ENCODE results near the gene ABL2. TPM values are rescaled to one million over a fixed set of nuclear protein-coding genes. Genes with fewer than 3 reads are reported as not detected.
"Not testable (repeated sequence)": the region's sequence is repeated elsewhere in the genome, so short reads cannot be mapped to it uniquely, and the experiment has no call there.

Gene ABL2
- total RNA-seq, 1 experiment from 2014 or later = 38.3 TPM

DNA sequence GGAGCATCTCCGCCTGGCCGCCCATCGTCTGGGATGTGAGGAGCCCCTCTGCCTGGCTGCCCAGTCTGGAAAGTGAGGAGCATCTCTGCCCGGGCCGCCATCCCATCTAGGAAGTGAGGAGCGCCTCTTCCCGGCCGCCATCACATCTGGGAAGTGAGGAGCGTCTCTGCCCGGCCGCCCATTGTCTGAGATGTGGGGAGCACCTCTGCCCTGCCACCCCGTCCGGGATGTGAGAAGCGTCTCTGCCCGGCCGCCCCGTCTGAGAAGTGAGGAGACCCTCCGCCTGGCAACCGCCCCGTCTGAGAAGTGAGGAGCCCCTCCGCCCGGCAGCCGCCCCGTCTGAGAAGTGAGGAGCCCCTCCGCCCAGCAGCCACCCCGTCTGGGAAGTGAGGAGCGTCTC, 94.3 kb downstream of the ABL2 start:
- not testable (repeated sequence) for DNase-seq (ENCODE audit: low read depth)

GRCh38 chr1:179129702-179130473, 99.6 kb downstream of the ABL2 start:
- DNase-seq (ENCODE audit: low read depth) = peak; percentile 66

GRCh38 chr1:179128520-179128919, 101.0 kb downstream of the ABL2 start:
- peak; percentile 69 for DNase-seq (ENCODE audit: low read depth)

- peak; percentile 85 for DNase-seq (ENCODE audit: low read depth)
Observed at GRCh38 chr1:179127163-179127895, 102.1 kb downstream of the ABL2 start.

DNA sequence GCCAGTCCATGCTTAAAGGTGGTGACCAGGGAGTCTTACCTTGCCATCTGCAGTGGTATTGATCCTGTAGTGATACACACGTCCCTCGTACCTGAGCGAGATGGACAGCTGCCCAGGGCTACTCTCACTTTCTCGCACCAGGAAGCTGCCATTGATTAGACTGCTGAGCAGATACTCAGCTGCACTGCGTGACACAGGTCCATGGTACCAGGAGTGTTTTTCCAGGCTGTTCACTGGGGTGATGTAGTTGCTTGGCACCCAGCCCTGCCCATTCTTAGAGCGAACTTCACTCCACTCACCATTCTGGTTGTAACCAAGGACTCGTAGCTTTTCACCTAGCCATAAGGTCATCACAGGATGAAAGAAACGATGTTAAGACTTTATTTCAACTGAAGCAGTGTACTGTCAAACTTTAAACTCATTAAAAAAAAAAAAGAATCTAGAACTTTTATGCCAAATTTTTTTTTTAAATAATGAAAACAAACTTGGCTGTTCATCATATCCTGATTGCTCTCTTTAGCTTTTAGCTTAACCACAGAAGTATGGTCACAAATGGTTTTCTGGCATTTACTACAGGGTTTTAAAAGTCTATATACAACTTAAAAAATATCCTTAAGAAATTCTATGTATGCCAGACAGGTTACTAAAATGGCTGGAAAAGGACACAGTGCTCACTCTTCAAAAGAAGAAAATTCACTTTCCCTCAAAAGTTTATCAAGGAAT, 103.0 kb downstream of the ABL2 start:
- peak; percentile 66 for DNase-seq (ENCODE audit: low read depth)

DNA sequence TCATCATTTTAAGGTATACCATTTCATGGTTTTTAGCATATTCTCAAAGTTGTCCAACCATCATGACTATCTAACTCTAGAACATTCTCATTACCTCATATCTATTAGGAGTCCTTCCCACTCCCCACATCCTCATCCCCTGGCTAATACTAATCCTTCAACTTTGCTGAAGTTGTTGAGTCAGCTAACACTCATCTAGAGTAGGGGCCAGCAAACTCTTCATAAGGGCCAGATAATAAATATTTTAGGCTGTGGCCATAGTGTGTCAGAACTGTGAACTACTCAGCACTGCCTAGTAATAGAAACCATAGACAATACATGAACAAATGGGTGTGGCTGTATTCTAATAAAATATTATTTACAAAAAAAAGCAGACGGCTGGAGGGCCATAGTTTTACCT, 104.6 kb downstream of the ABL2 start:
- DNase-seq (ENCODE audit: low read depth) = peak; percentile 71

GRCh38 chr1:179121159-179121938, 108.1 kb downstream of the ABL2 start:
- peak; percentile 72 for DNase-seq (ENCODE audit: low read depth)

DNA sequence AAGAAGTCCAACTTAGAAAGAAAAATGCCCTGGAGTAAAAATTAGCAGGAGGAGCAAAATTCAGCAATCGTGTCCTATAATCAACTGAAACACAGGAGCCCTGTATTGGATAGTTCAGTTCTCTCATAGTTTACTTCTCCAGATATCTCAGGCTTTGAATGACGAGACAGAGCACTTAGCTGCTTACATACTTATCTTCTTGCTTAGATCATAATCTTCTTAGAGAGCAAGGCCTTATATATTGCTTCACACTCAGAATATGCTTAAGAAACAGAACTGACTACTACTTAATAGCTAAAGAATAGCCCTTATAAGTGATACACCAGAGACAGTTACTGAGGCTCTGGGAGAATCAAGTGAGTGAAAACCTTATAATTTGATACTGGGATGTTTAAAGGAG, 108.7 kb downstream of the ABL2 start:
- DNase-seq (ENCODE audit: low read depth) = no peak

- no peak for DNase-seq (ENCODE audit: low read depth)
Observed at GRCh38 chr1:179119513-179119912, 110.0 kb downstream of the ABL2 start.

DNA sequence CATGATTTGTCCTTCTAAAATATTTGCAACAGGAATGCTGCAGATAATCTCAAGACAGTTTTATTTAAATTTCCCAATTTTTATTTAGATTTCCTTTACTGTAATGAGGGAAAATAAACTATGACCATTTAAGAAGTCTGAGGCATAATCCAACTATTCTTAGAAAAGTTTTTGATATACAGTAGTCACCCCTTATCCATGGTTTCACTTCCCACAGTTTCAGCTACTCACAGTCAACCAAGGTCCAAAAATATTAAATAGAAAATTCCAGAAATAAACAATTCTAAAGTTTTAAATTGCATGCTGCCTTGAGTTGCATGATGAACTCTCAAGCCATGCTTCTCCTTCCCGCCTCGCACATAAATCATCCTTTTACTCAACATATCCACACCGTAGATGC, 114.3 kb downstream of the ABL2 start:
- no peak for DNase-seq (ENCODE audit: low read depth)

DNA sequence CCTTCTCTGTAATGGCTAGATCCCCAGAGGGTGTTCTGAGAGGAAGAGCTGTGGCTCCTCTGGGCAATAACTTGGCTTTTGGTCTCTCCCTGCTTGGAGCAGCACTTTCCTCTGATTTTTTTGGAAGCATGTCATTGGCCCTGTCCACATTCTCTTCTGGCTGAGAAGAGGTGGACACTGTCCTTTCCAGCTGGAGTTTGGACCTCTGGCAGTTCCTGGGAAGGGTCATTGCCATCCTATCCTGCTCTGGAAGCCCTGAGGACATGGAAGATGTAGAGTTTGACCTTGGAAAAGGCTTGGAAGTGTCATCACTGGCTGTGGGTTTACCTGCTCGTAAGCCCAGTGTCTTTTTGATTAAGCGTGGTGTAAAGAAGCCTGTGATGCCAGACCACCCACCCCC, 120.8 kb downstream of the ABL2 start:
- no peak for DNase-seq (ENCODE audit: low read depth)

DNA sequence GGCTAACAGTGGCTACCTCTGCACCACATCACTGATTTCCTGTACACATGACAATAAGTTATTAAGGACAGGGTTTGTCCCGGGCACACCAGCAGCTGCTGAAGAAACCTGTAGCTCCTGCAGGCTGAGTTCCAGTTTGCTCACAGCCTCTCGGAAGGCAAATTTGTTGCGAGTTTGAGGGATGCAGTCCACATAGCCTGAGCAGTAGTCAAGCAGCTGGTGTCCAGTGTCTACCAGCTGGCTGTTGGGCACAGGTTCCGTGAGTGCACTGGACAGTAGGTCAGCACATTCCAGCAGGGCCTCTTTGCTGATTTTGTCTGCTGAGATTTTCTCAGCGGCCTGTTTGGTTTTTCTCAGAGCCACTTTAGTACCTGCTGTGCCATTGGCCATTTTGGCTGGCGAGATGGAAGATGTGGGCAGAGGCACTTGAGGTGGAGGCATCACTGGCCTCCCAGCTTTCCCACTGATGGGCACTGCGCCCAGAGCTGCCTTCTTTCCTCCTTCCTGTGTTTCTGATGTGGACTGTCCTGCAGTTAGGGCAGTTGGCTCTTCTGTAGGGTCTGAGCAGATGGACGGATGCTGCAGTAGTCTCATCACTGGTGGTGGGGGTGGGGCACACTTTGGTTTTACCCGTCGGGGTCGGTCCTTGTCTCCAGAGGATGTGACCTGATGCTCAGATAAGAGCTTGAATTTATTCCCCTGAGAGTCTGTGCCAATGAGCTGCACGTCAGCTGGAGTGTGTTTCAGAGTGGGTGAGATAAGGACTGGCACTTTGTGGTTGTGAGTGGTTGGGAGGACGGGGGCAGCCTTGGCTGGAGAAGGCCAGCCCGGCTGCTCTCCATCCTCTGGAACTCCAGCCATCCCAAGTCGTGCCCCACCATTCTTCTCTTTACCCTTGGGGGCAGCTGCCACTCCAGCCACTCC, 121.5 kb downstream of the ABL2 start:
- no peak for DNase-seq (ENCODE audit: low read depth)

GRCh38 chr1:179105393-179105792, 124.1 kb downstream of the ABL2 start:
- DNase-seq (ENCODE audit: low read depth) = no peak

DNA sequence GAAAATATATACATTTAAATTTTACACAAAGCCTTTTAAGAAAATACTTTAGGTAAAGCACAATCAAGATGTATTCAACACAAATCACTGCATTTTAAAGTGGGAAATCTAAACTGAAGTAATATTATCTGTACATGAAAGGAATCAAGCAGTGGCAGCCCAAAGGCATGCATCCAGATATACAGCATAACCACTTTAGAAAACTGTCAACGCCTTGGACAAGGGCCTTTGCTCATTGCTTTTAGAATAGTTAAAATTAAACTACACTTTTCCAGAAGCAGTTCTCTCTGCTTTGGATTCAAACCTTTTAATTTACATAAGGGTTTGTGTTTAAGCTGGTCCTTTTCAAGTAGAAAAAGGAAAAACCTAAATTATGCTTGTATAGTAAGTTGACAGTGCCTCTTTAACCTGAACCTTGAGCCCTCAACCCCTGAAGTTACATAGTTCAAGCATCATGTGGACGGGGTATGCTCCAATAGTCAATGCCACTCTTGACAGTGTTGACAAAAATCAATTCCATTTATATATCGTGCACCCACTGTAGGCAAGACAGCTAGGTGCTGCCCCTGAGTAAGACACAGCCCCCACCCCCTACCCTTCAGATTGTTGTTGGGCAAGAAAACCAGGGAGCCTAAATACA, 124.7 kb downstream of the ABL2 start:
- DNase-seq (ENCODE audit: low read depth) = no peak

DNA sequence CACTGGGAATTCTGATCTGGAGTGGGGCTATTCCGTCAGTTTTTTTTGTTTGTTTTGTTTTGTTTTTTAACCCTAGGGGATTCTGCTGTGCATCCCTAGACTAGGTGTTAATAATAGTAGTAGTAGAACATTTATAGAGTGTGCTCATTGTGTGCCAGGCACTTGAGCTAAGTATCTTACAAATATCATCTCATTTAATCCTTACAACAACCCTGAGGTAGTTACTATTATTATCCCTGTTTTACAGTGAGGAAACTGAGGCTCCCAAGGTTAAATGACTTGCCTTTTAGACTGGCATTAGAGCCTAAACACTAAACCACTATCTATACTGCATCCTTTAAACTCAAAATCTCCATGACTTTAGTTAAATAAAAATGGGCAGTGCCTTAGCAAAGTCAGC, 125.5 kb downstream of the ABL2 start:
- no peak for DNase-seq (ENCODE audit: low read depth)

DNA sequence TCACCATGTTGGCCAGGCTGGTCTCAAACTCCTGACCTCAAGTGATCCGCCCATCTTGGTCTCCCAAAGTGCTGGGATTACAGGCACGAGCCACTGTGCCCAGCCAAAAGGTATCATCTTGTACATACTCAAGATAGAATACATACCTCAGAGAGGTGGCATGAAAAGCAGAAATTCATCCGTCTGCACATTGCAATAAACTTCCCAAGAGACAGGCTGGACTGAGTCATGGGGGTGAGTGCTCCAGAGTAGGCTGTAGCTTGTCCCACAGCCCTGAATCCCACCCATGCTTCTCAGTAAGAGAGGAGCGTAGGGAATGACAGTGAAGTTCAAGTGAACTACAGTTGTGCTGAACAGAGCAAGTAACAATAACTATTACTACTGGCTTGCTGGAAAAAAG, 127.9 kb downstream of the ABL2 start:
- DNase-seq (ENCODE audit: low read depth) = no peak

GRCh38 chr1:179099891-179100290, 129.6 kb downstream of the ABL2 start:
- no peak for DNase-seq (ENCODE audit: low read depth)

DNA sequence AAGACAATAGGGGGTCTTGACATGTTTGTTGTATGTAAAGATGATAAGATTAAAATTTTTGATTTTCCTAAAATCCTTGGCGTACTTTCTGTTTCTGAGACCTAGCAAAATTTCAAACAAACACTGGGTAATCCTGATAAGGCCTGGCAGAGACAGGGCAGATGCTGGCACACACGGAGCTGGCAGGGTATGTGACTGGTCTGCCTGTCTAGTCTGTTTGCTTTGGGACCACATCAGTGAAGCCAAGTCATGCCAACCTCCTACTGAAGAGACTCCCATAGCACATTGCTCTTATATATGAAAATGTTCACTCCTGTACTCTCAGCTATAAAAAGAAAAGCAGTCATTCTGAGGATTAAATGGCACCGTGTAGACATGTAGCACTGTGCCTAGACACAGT, 133.6 kb downstream of the ABL2 start:
- no peak for DNase-seq (ENCODE audit: low read depth)

DNA sequence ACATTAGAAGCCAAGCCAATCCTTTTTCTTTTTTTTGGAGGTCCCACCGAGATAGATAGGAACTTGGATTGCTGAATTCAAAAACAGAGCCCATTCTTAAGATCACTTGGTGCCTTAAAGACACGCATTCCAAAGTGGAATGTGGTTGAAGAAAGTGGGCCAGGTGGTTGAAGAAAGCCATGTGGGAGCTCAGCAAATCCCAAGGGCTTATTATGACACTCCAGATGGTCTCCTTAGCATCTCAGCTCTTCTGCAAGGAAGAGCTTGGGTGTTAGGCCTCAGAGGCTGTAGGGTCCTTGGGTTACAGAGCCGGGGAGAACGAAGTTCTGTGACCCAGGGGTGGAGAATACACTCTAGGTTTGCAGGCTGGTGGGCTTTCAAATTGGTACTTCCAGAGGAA, 134.1 kb downstream of the ABL2 start:
- no peak for DNase-seq (ENCODE audit: low read depth)

GRCh38 chr1:179094818-179095217, 134.7 kb downstream of the ABL2 start:
- DNase-seq (ENCODE audit: low read depth) = no peak

Data from M059J (cell line).